ENCODE measurements around the gene BUB1. TPM values are rescaled to one million over a fixed set of nuclear protein-coding genes. Genes with fewer than 3 reads are reported as not detected.

BUB1 gene
- total and polyA plus RNA-seq, 9 of the 15 experiments (the other 6 are each of a cell fraction or from before 2014, with no cell fraction given): 73.4 to 247 (median 118) TPM

GRCh38 chr2:110638004-110638403, 39.9 kb downstream of the BUB1 start:
- peaks cover 76% of the 10 kb centered on the region for H3K36me3 ChIP-seq (ENCODE audit: control insufficient read depth, insufficient read depth, low read length)
- H3K27ac ChIP-seq (ENCODE audit: extremely low read depth, low read depth, low read length): no peak overlapping the region
- FAIRE-seq (no peak), ATAC-seq (no peak), DNase-seq (ENCODE audit: extremely low read depth in 1 of 4, low spot score in 3 of 4) (no peak)
- in situ Hi-C loops (cut with MboI): no loop called here
- peaks cover 2% of the 10 kb centered on the region for H3K9me1 ChIP-seq (ENCODE audit: control insufficient read depth, insufficient read depth, low read length)
- no peak overlapping the region for H3K4me2 ChIP-seq (ENCODE audit: insufficient read depth, low read length)
- no peak overlapping the region for H2AFZ ChIP-seq (ENCODE audit: low read depth, low read length)
- intact Hi-C loops (cut with micrococcal nuclease): no loop called here
- H3K4me1 ChIP-seq (replicated peaks in 1 of 2; ENCODE audit: control insufficient read depth in 2 of 2, insufficient read depth in 2 of 2, low read length in 2 of 2): no peaks in the 10 kb centered on the region
- ChIA-PET POLR2A (no interaction called here), CTCF (ENCODE audit: low intra/inter-chr PET ratio) (no interaction called here)
- H4K20me1 ChIP-seq (replicated peaks; ENCODE audit: control insufficient read depth, insufficient read depth, low read length): no peaks in the 10 kb centered on the region
- TF ChIP-seq HOXB6 (CRISPR knock-in tag; IDR thresholded peaks at IDR 0.05; ENCODE audit: borderline replicate concordance): no peak
- TF ChIP-seq FOXP4 (CRISPR knock-in tag; IDR thresholded peaks at IDR 0.05; ENCODE audit: borderline replicate concordance): no peak
- TF ChIP-seq CSDE1 (IDR thresholded peaks at IDR 0.05): no peak
- no peak for TF ChIP-seq HDGF (IDR thresholded peaks at IDR 0.05)
- no peak for TF ChIP-seq NONO (IDR thresholded peaks at IDR 0.05; ENCODE audit: low read depth in 2 of 2, low read length in 1 of 2)
- TF ChIP-seq NR2C1 (IDR thresholded peaks at IDR 0.05): no peak
- no peak for TF ChIP-seq NR2C1 (tag; IDR thresholded peaks at IDR 0.05)
- no peak for TF ChIP-seq ZC3H11A (IDR thresholded peaks at IDR 0.05; ENCODE audit: low read depth, low read length)
- no peak for TF ChIP-seq ZNF699 (CRISPR knock-in tag; IDR thresholded peaks at IDR 0.05; ENCODE audit: insufficient replicate concordance)
- TF ChIP-seq SMAD4 (CRISPR knock-in tag; conservative IDR thresholded peaks at IDR 0.05): no peak
- no peak for TF ChIP-seq BRD9 (IDR thresholded peaks at IDR 0.05; ENCODE audit: low read depth, partially characterized antibody)
- no peak for TF ChIP-seq TRIM28 (IDR thresholded peaks at IDR 0.05)
- TF ChIP-seq SIX5 (IDR thresholded peaks at IDR 0.05; ENCODE audit: borderline replicate concordance in 1 of 2, insufficient read depth in 1 of 2, low read depth in 1 of 2, low read length in 2 of 2): no peak
- no peak for TF ChIP-seq MYNN (IDR thresholded peaks at IDR 0.05)
- TF ChIP-seq MYNN (CRISPR knock-in tag; IDR thresholded peaks at IDR 0.05): no peak
- TF ChIP-seq POLR2AphosphoS5 (IDR thresholded peaks at IDR 0.05; ENCODE audit: control insufficient read depth, insufficient read depth, low read depth, low read length): no peak
- TF ChIP-seq ARID2 (IDR thresholded peaks at IDR 0.05): no peak
- no peak for TF ChIP-seq MTF1 (CRISPR knock-in tag; IDR thresholded peaks at IDR 0.05; ENCODE audit: borderline replicate concordance)
- no peak for TF ChIP-seq ZFP91 (CRISPR knock-in tag; IDR thresholded peaks at IDR 0.05)
- no peak overlapping the region for H3K9ac ChIP-seq (ENCODE audit: insufficient read depth in 1 of 2, low read depth in 2 of 2, low read length in 2 of 2)
- BruUV-seq (replicated peaks): no TSS peak
- no peaks in the 10 kb centered on the region for H3K79me2 ChIP-seq (ENCODE audit: control insufficient read depth, insufficient read depth, low read length)
- 100% methylated on average over 1 of the region's 1 CpG for WGBS (ENCODE audit: insufficient coverage, low coverage, missing lambda C conversion rate)
- no peaks in the 10 kb centered on the region for H3K9me3 ChIP-seq (replicated peaks; ENCODE audit: control insufficient read depth, insufficient read depth, low read depth, low read length)
- H3K4me3 ChIP-seq: no peak overlapping the region
- no peaks in the 10 kb centered on the region for H3K27me3 ChIP-seq (ENCODE audit: control insufficient read depth in 2 of 2, insufficient read depth in 2 of 2, low read length in 2 of 2)

Data from K562 (cell line).